CD14-positive monocyte (primary cell): ENCODE data around the gene SEC16A. TPM values are rescaled to one million over a fixed set of nuclear protein-coding genes. Genes with fewer than 3 reads are reported as not detected.

Experiments
- DNase-seq, 3 donors: peaks; one replicate each; pipeline ENCODE4 v3.0.0-alpha.2; 2011 to 2022
- H2AFZ ChIP-seq: 2 replicates; pipeline ENCODE4 v1.6.0; 2012; ENCODE audit warnings: mild to moderate bottlenecking, low read depth, low read length, inconsistent platforms; ENCODE audit not compliant: insufficient read depth, poor library complexity, severe bottlenecking
- H3K27ac ChIP-seq, 2 donors: 1 replicate in 1 of 2; 2 replicates in 1 of 2; pipeline ENCODE4 v1.5.1; 2012 to 2013; ENCODE audit warnings: low read length in 2 of 2, control low read depth in 1 of 2, inconsistent platforms in 1 of 2, low read depth in 1 of 2, mild to moderate bottlenecking in 1 of 2
- H3K27me3 ChIP-seq, 2 donors: one replicate each; pipeline versions ENCODE4 v1.6.0 to v1.6.1; 2011 to 2013; ENCODE audit warnings: low read length in 2 of 2; ENCODE audit not compliant: control insufficient read depth in 2 of 2, insufficient read depth in 2 of 2
- H3K36me3 ChIP-seq, 2 donors: replicated peaks in 1 of 2; 1 replicate in 1 of 2; 2 replicates in 1 of 2; pipeline versions ENCODE4 v1.5.1 to v1.6.1; 2012 to 2013; ENCODE audit warnings: low read length in 2 of 2, control low read depth in 1 of 2, inconsistent platforms in 1 of 2, mild to moderate bottlenecking in 1 of 2; ENCODE audit not compliant: insufficient read depth in 2 of 2, control insufficient read depth in 1 of 2
- H3K4me1 ChIP-seq, 2 donors: 1 replicate in 1 of 2; 2 replicates in 1 of 2; pipeline versions ENCODE4 v1.5.1 to v1.6.1; 2012 to 2013; ENCODE audit warnings: low read length in 2 of 2, control low read depth in 1 of 2, inconsistent platforms in 1 of 2, mild to moderate bottlenecking in 1 of 2, moderate library complexity in 1 of 2; ENCODE audit not compliant: insufficient read depth in 2 of 2, control insufficient read depth in 1 of 2
- H3K4me2 ChIP-seq: replicated peaks from 2 replicates; pipeline ENCODE3; 2012; ENCODE audit warnings: low read length, moderate library complexity, mild to moderate bottlenecking; ENCODE audit not compliant: poor library complexity, severe bottlenecking; ENCODE audit errors: extremely low read depth
- H3K4me3 ChIP-seq, 3 experiments: fragments of 200-600 bp in 1 of 3; sonication (generic) in 1 of 3; replicated peaks in 1 of 3; 1 replicate in 2 of 3; 2 replicates in 1 of 3; pipeline ENCODE4 v1.5.1; 2011 to 2013; ENCODE audit warnings: low read length in 3 of 3, mild to moderate bottlenecking in 3 of 3, control low read depth in 2 of 3, low read depth in 2 of 3, inconsistent platforms in 1 of 3, moderate library complexity in 1 of 3
- H3K79me2 ChIP-seq: 2 replicates; pipeline ENCODE4 v1.6.0; 2012; ENCODE audit warnings: mild to moderate bottlenecking, control low read depth, inconsistent platforms, low read length, moderate library complexity; ENCODE audit not compliant: insufficient read depth
- H3K9ac ChIP-seq: 2 replicates; pipeline ENCODE4 v1.6.0; 2017; ENCODE audit warnings: low read length, mild to moderate bottlenecking; ENCODE audit not compliant: insufficient read depth, poor library complexity, severe bottlenecking
- H3K9me3 ChIP-seq, 2 donors: replicated peaks in 1 of 2; 1 replicate in 1 of 2; 2 replicates in 1 of 2; pipeline versions ENCODE4 v1.5.1 to v1.6.1; 2012 to 2013; ENCODE audit warnings: low read length in 2 of 2, control low read depth in 1 of 2; ENCODE audit not compliant: control insufficient read depth in 1 of 2, insufficient read depth in 1 of 2
- H4K20me1 ChIP-seq: 2 replicates; pipeline ENCODE4 v1.6.0; 2012; ENCODE audit warnings: mild to moderate bottlenecking, low read length, control low read depth, moderate library complexity; ENCODE audit not compliant: insufficient read depth
- H3K27ac Mint-ChIP-seq, 7 donors: one replicate each; pipeline ENCODE4 v1.8.0; 2020; ENCODE audit warnings: mild to moderate bottlenecking in 7 of 7, mixed read lengths in 7 of 7, moderate library complexity in 6 of 7, inconsistent platforms in 2 of 7
- H3K27me3 Mint-ChIP-seq, 3 donors: one replicate each; pipeline ENCODE4 v1.8.0; 2021 to 2022; ENCODE audit warnings: low read depth in 3 of 3, mild to moderate bottlenecking in 3 of 3, mixed read lengths in 3 of 3, moderate library complexity in 3 of 3, inconsistent platforms in 1 of 3
- H3K36me3 Mint-ChIP-seq, 2 donors: one replicate each; pipeline ENCODE4 v1.8.0; 2020; ENCODE audit warnings: mixed read lengths in 2 of 2, inconsistent platforms in 1 of 2, mild to moderate bottlenecking in 1 of 2
- H3K4me1 Mint-ChIP-seq: one replicate; pipeline ENCODE4 v1.8.0; 2020; ENCODE audit warnings: mild to moderate bottlenecking, mixed read lengths
- H3K4me3 Mint-ChIP-seq, 2 donors: one replicate each; pipeline ENCODE4 v1.8.0; 2020; ENCODE audit warnings: mild to moderate bottlenecking in 2 of 2, mixed read lengths in 2 of 2, moderate library complexity in 1 of 2
- H3K9me3 Mint-ChIP-seq, 7 donors: one replicate each; pipeline ENCODE4 v1.8.0; 2020 to 2022; ENCODE audit warnings: mixed read lengths in 7 of 7, mild to moderate bottlenecking in 6 of 7, moderate library complexity in 6 of 7, inconsistent platforms in 2 of 7
- CTCF ChIP-seq: fragments of 200-600 bp; IDR thresholded peaks from one replicate; pipeline ENCODE4 v1.8.0; 2022; ENCODE audit warnings: antibody characterized with exemption, mild to moderate bottlenecking
- WGBS: methylation state at CpG from one replicate; pipeline ENCODE4 v1.1.5; 2013; ENCODE audit warnings: missing lambda C conversion rate; ENCODE audit not compliant: insufficient coverage; 5-methylcytosine and 5-hydroxymethylcytosine counted together
- intact Hi-C, 2 donors: fragments of 100-400 bp; cut with micrococcal nuclease; formaldehyde crosslinking; loops; one replicate each; pipeline versions ENCODE4 v1.15.0 to v1.15.1; 2023
- polyA plus RNA-seq, 3 donors: library from polyadenylated mRNA; depleted of rRNA in 1 of 3; unstranded in 2 of 3; stranded (reverse) in 1 of 3; fragments of 300-500 nt in 2 of 3; fragments of >200 nt in 1 of 3; fragmentation: Illumina TruSeq in 2 of 3; gene quantifications; 1 replicate in 2 of 3; 2 replicates in 1 of 3; pipeline ENCODE4 v1.2.3, GENCODE V29; 2012 to 2021

Gene SEC16A
- polyA plus RNA-seq, 3 donors: 11.1 to 36.8 (median 19.1) TPM

- peaks cover 10% of the 10 kb centered on the region for H3K4me1 Mint-ChIP-seq
- Histone ChIP-seq H3K9me3 (no peaks in the 10 kb centered on the region), H3K27me3 (no peaks in the 10 kb centered on the region), H3K9ac (no peak overlapping the region), H3K27ac (no peak overlapping the region), H3K4me3 (no peak overlapping the region), H3K4me2 (no peak overlapping the region), H3K36me3 (peaks cover 75 to 88% of the 10 kb centered on the region in 2 donors), H3K4me1 (peaks cover 16 to 18% of the 10 kb centered on the region in 2 donors), H3K79me2 (peaks cover 8% of the 10 kb centered on the region), H2AFZ (no peak overlapping the region), H4K20me1 (peaks cover 63% of the 10 kb centered on the region)
- H3K9me3 Mint-ChIP-seq: no peaks in the 10 kb centered on the region
- 99% methylated on average over 31 of the region's 37 CpGs for WGBS
- no peak for TF ChIP-seq CTCF
- DNase-seq: no peak
- peaks cover 52 to 76% of the 10 kb centered on the region in 2 donors for H3K36me3 Mint-ChIP-seq
- peaks cover 0 to 7% (median 2%) of the 10 kb centered on the region in 3 donors for H3K27me3 Mint-ChIP-seq
- intact Hi-C loops: no loop called here
- no peak overlapping the region for H3K4me3 Mint-ChIP-seq
- H3K27ac Mint-ChIP-seq: no peak overlapping the region
Observed at GRCh38 chr9:136517012-136517743, 34.3 kb upstream of the SEC16A start.

- H3K4me3 ChIP-seq: no peak overlapping the region
- H3K9me3 Mint-ChIP-seq: no peaks in the 10 kb centered on the region
- H3K27me3 Mint-ChIP-seq: peaks cover 0 to 4% (median 2%) of the 10 kb centered on the region in 3 donors
- H3K4me1 Mint-ChIP-seq: peaks cover under 1% of the 10 kb centered on the region
- H3K4me3 Mint-ChIP-seq: no peak overlapping the region
- no peak overlapping the region for H3K9ac ChIP-seq
- WGBS: 94% methylated on average over 19 of the region's 19 CpGs
- peaks cover 73% of the 10 kb centered on the region for H4K20me1 ChIP-seq
- no peaks in the 10 kb centered on the region for H3K27me3 ChIP-seq
- H3K27ac ChIP-seq: no peak overlapping the region
- peaks cover 84 to 98% of the 10 kb centered on the region in 2 donors for H3K36me3 ChIP-seq
- H3K9me3 ChIP-seq: no peaks in the 10 kb centered on the region
- H3K79me2 ChIP-seq: peaks cover 7% of the 10 kb centered on the region
- H3K4me2 ChIP-seq: no peak overlapping the region
- intact Hi-C loops: no loop called here
- no peak overlapping the region for H2AFZ ChIP-seq
- H3K27ac Mint-ChIP-seq: no peak overlapping the region
- H3K4me1 ChIP-seq: peaks cover 7 to 8% of the 10 kb centered on the region in 2 donors
- DNase-seq: no peak
- no peak for TF ChIP-seq CTCF
- peaks cover 59 to 85% of the 10 kb centered on the region in 2 donors for H3K36me3 Mint-ChIP-seq
Observed at GRCh38 chr9:136516191-136516654, 33.4 kb upstream of the SEC16A start.
